RWPE2 (cell line): Measurements from ENCODE around the gene SKAP1.

Experiments used
- ATAC-seq: fragments of 200-7000 bp; cut with Tn5 transposase; 3 replicates; pipeline ENCODE4 v1.9.1; 2021; ENCODE audit warnings: low read depth
- DNase-seq: peaks from one replicate; pipeline ENCODE4 v3.0.0-alpha.2; 2020; ENCODE audit warnings: low spot score
- H3K27ac ChIP-seq: fragments of 450-650 bp; 2 replicates; pipeline ENCODE4 v1.5.1; 2017; ENCODE audit warnings: mild to moderate bottlenecking; ENCODE audit not compliant: poor library complexity, severe bottlenecking
- H3K27me3 ChIP-seq: fragments of 250-450 bp; sonication (Bioruptor Pico); 2 replicates; pipeline ENCODE4 v1.5.1; 2021; ENCODE audit warnings: mild to moderate bottlenecking, moderate library complexity; ENCODE audit not compliant: insufficient read depth, poor library complexity, severe bottlenecking
- H3K36me3 ChIP-seq: fragments of 250-450 bp; sonication (Bioruptor Pico); 2 replicates; pipeline ENCODE4 v1.5.1; 2020; ENCODE audit warnings: low read depth, mild to moderate bottlenecking, moderate library complexity
- H3K4me1 ChIP-seq: fragments of 250-450 bp; sonication (Bioruptor Pico); 2 replicates; pipeline ENCODE4 v1.5.1; 2021; ENCODE audit warnings: mild to moderate bottlenecking, moderate library complexity; ENCODE audit not compliant: insufficient read depth, poor library complexity, severe bottlenecking
- H3K4me3 ChIP-seq: fragments of 250-450 bp; sonication (Bioruptor Pico); 2 replicates; pipeline ENCODE4 v1.5.1; 2021; ENCODE audit warnings: mild to moderate bottlenecking, moderate library complexity; ENCODE audit not compliant: severe bottlenecking
- H3K9me3 ChIP-seq: fragments of 250-450 bp; sonication (Bioruptor Pico); 2 replicates; pipeline ENCODE4 v1.5.1; 2021; ENCODE audit warnings: mild to moderate bottlenecking, moderate library complexity; ENCODE audit not compliant: severe bottlenecking
- CTCF ChIP-seq: fragments of 450-650 bp; IDR thresholded peaks from one replicate; pipeline ENCODE4 v1.5.1; 2017; ENCODE audit warnings: mild to moderate bottlenecking, moderate library complexity; ENCODE audit not compliant: poor library complexity, severe bottlenecking

SKAP1 gene

GRCh38 chr17:48386826-48387225 is 43.2 kb downstream of the SKAP1 start:
- H3K4me3 ChIP-seq = no peak overlapping the region
- ATAC-seq (no peak), DNase-seq (no peak)
- no peaks in the 10 kb centered on the region for H3K9me3 ChIP-seq
- peaks cover 3% of the 10 kb centered on the region for H3K27me3 ChIP-seq
- H3K27ac ChIP-seq = no peak overlapping the region
- TF ChIP-seq CTCF = no peak
- H3K36me3 ChIP-seq = no peaks in the 10 kb centered on the region
- no peaks in the 10 kb centered on the region for H3K4me1 ChIP-seq

GRCh38 chr17:48385319-48385718 is 44.7 kb downstream of the SKAP1 start:
- no peak for TF ChIP-seq CTCF
- no peak overlapping the region for H3K27ac ChIP-seq
- no peak overlapping the region for H3K4me3 ChIP-seq
- no peaks in the 10 kb centered on the region for H3K9me3 ChIP-seq
- ATAC-seq = no peak
- H3K36me3 ChIP-seq = no peaks in the 10 kb centered on the region
- peaks cover 3% of the 10 kb centered on the region for H3K27me3 ChIP-seq
- H3K4me1 ChIP-seq = no peaks in the 10 kb centered on the region
- DNase-seq = no peak

GRCh38 chr17:48384164-48384563 is 45.9 kb downstream of the SKAP1 start:
- Histone ChIP-seq H3K36me3 (no peaks in the 10 kb centered on the region), H3K27me3 (peaks cover 3% of the 10 kb centered on the region), H3K9me3 (no peaks in the 10 kb centered on the region), H3K4me1 (no peaks in the 10 kb centered on the region), H3K27ac (no peak overlapping the region), H3K4me3 (no peak overlapping the region)
- no peak for TF ChIP-seq CTCF
- DNase-seq = no peak
- ATAC-seq = no peak

DNA sequence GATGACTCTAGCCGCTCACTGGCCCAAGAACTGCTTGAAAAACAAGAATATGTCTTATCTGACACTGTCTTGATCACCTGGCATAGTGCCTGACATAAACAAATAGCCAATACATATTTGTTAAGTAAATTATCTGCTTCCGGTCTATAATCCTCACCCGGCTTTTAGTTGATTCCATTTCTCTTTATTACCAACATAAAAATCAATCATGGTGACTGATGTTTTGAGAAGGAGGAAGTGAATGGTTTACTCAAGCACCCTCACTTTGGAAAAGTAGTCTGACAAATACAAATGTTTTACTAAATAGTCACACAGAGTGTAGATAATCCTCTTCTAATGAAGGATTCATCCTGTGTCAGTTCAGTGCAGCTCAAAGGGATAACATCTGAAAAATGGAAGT is 47.0 kb downstream of the SKAP1 start:
- ATAC-seq (no peak), DNase-seq (no peak)
- no peak overlapping the region for H3K4me3 ChIP-seq
- peaks cover 3% of the 10 kb centered on the region for H3K27me3 ChIP-seq
- H3K27ac ChIP-seq = no peak overlapping the region
- TF ChIP-seq CTCF = no peak
- no peaks in the 10 kb centered on the region for H3K36me3 ChIP-seq
- H3K9me3 ChIP-seq = no peaks in the 10 kb centered on the region
- no peaks in the 10 kb centered on the region for H3K4me1 ChIP-seq

- Histone ChIP-seq H3K4me3 (no peak overlapping the region), H3K4me1 (no peaks in the 10 kb centered on the region), H3K9me3 (no peaks in the 10 kb centered on the region), H3K27ac (no peak overlapping the region), H3K27me3 (no peaks in the 10 kb centered on the region), H3K36me3 (no peaks in the 10 kb centered on the region)
- no peak for ATAC-seq
- no peak for DNase-seq
- TF ChIP-seq CTCF = no peak
These were observed 51.2 kb downstream of the SKAP1 start for GRCh38 chr17:48378708-48379392.
